ENCODE results near the gene FGFR3.
"Not testable (repeated sequence)": the region's sequence is repeated elsewhere in the genome, so short reads cannot be mapped to it uniquely, and the experiment has no call there.

Gene FGFR3

GRCh38 chr4:1819284-1819683, 26.2 kb downstream of the FGFR3 start:
- DNase-seq (ENCODE audit: low spot score), result no peak

- DNase-seq (ENCODE audit: low spot score), result no peak
These were observed 26.7 kb downstream of the FGFR3 start for GRCh38 chr4:1819816-1820215.

GRCh38 chr4:1821679-1822567, 28.8 kb downstream of the FGFR3 start:
- DNase-seq (ENCODE audit: low spot score), result no peak

DNA sequence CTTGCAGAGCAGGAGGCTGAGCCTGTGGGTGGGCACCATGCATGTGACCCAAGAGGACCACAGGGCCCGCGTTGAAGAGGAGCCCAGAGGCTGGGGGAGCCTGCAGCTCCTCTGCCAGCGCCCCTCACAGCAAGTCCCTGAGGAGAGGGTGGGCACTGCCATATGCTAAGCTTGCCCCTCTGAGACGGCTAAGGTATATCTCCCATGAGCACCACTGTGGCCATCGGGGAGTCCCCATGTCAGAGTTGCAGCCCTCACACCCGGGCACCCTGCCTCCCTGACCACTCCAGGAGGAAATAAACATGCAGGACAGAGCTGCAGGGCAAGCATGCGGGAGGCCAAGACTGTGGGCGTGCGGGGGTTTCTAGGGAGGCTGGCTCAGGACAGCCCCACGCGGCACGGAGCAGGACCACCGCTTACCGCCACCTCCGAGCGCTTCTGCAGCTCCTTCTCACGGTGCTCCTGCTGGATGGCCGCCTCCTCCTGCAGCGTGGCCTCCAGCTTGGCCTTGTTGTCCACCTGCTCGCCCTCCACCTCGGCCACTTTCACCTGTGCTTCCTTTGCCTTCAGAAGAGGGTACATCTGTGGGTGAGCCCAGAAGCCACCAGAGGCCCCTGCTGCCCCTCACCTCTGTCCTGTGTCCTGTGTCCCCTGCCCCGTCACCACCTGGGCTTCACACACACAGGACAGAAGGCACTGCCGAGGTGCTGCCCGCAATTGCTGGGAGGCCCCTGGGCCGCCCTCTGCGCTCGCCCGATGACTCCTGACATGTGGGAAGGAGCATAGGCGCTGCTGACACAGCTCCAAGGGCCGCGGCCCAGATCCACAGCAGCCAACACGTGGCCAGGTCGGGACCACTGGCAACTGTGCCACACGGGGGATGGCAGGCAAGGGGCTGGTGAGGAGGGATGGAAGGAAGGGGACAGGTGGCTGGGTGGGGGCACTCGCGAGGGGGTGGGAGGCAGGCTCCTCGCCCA, 29.8 kb downstream of the FGFR3 start:
- DNase-seq (ENCODE audit: low spot score), result no peak

GRCh38 chr4:1823545-1823932, 30.4 kb downstream of the FGFR3 start:
- no peak for DNase-seq (ENCODE audit: low spot score)

- no peak for DNase-seq (ENCODE audit: low spot score)
These were observed 31.7 kb downstream of the FGFR3 start for GRCh38 chr4:1824746-1825145.

DNA sequence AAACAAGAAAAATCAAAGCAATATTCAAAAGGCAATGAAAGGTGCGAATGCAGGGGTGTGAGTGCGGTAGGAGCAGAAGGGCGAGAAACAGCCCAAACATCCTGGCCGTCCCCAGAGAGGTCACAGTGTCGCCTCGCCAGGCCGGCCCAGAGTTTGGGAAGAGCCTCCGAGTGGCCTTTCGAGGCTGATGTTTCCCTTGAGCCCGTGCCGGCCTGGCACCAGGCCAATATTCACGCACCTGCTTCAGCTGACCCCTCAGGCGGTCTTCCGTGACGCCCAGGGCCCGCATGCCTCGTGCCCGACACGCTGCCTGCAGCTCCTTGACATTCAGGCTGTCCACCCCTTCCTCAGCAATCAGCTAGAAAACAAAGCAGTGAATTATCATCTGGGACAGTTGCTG, 32.2 kb downstream of the FGFR3 start:
- DNase-seq (ENCODE audit: low spot score), result no peak

DNA sequence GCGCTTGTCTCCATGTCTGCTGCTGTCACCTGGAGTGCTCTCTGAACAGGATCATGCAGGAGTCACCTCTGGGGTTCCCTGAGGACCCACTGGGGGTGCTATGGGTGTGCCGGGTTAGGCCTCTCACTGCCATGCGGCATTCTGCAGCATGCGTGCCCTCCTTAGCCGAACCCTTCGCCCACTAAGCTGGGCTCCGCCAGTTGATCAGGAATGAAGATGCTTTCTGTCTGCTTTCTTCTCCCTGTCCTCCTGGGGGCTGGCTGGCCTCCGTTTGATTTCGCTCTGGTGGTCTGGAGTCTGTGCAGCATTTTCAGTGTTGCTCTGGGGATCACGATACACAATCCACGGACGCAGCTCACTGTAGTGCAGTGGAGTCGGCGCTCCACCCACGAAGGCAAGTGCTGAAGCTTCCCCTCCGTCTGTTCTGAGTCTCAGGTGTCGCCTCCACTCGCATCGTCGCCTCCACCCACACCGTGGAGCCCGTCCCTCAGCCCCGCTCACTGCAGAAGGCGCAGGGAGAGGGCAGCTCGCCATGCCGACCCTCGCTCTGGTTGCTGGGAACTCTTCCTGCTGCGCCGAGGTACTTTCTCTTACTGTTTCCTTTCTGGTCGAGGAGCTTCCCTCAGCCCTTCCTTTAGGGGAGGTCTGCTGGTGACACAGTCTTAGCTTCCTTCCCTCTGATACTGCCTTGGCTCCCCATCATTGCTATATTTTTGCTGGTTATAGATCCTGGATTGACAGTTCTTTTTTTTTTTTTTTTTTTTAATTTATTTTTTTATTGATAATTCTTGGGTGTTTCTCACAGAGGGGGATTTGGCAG, 33.6 kb downstream of the FGFR3 start:
- DNase-seq (ENCODE audit: low spot score), result no peak

DNA sequence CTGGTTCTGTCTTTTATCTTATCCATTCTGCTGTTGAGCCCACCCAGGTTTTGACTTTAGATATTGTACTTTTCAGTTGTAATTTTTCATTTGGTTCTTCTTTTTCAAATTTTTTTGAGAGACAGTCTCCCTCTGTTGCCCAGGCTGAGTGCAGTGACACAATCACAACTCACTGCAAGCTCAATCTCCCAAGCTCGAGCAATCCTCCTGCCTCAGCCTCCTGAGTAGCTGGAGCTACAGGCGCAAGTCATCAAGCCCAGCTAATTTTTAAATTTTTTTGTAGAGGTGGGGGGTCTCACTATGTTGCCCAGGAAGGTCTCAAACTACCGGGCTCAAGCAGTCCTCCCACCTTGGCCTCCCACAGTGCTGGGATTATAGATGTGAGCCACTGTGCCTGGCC, 37.1 kb downstream of the FGFR3 start:
- DNase-seq (ENCODE audit: low spot score), result no peak

DNA sequence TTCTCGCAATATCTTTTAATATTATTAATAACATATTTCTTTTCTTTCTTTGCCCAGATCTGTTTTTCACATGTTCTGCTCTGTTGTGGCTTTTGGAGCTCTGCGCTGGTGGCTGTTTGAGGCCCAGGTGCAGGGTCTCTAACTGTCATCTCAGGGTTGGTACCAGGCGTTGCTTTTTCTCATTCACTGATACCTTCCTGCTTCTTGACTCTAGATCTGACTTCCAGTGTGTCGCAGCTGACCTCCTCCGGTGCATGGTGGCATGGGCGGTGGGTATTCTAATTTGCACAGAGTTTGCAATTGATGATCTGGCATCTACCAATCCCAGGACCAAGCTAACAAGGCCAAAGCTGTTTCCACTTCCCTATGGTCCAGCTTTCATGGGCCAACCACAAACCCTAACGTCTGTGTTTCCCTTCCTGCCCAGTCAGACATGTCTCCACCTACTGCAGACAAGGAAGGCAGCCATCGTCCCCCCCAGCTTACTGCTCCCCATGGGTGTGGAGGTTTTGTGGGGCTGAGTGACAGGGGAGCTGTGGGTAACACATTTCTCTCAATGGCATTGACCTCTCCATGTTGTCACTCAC, 37.6 kb downstream of the FGFR3 start:
- no peak for DNase-seq (ENCODE audit: low spot score)

- DNase-seq (ENCODE audit: low spot score), result no peak
These were observed 38.2 kb downstream of the FGFR3 start for GRCh38 chr4:1831331-1831730.

DNA sequence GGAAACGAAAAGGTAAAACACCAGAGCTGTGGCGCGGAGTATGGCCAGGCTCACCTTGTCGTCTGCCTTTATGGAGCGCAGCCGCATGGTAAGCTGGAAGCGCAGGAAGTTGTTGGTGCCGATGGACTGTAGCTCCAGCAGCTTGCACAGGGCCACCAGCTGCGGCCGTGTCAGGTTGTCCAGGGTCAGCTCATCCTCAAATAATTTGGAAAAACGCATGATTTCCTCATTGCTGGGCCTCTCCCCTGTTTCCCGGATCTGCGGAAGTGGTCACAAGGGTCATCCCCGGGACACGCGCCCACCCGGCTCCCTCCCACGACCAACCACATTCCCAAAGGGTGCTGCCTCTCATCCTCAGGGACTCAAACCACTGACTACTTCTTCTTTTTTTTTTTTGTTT, 39.6 kb downstream of the FGFR3 start:
- no peak for DNase-seq (ENCODE audit: low spot score)

- no peak for DNase-seq (ENCODE audit: low spot score)
These were observed 40.4 kb downstream of the FGFR3 start for GRCh38 chr4:1833307-1834046.

- DNase-seq (ENCODE audit: low spot score), result no peak
These were observed 41.1 kb downstream of the FGFR3 start for GRCh38 chr4:1834047-1834775.

DNA sequence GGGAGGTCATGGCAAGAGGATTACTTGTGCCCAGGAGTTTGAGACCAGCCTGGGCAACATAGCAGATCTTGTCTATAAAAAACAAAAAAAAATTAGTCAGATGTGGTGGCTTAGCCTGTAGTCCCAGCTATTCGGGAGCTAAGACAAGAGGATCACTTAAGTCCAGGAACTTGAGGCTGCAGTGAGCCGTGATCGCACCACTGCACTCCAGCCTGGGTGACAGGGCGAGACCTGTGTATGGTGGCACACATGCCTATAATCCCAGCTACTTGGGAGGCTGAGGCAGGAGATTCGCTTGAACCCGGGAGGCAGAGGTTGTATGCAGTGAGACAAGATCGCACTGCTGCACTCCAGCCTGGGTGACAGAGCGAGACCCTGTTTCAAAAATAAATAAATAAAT, 42.7 kb downstream of the FGFR3 start:
- not testable (repeated sequence) for DNase-seq (ENCODE audit: low spot score)

DNA sequence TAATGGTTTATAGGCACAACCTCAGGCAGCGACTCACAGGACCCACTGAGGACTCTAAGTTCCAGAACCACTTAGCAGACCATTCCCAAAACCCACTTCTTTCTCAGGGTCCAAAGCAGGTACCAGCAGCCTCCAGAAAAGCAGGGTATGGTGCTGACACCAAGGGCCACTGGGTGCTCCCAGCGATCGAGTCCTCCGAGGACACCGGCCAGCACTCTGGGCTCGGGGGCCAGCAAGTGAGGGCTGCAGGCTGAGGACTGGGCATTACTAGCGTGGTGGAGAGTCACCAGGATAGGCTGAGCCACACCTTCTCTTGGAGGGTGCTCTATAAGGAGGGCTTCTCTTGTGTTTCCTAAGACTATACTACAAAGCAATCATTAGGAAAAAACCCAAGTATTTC, 43.6 kb downstream of the FGFR3 start:
- DNase-seq (ENCODE audit: low spot score), result no peak

DNA sequence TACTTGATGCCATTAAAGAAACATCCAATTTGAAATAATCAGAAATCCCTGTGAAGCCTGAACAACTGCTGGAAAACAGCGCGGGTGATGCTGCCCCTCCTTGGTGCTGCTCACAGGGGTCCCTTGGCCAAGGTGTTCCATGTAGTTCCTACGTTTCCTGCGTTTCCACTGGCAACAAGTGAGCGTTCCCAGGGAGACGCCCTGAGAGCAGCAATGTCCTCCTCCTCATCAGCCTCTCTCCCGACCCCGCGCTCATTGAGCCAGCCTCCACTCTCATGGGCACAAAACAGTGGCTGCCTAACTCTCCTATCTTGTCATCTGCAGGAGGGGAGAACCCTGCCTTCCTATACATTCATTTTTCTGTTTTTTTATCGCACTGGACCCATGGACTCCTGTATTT, 44.0 kb downstream of the FGFR3 start:
- DNase-seq (ENCODE audit: low spot score), result no peak

DNA sequence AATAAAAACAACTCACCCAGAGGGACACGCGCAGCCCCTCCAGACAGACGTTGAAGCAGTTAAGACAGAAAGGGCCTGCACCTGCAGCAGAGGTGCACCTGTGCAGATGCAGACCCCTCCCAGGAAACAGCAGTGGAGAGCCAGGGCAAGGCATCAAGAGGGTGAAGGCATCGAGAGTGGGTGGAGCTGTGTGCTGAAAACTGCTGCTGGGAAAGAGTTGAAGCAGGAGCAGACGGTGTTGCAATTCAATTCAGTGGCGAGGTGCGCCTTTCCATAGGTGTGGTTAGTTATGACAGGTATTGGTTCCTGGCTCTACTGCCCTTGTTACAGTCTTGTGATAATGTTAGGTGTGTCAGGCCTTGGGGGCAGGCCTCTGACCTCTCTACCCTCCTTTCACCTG, 46.2 kb downstream of the FGFR3 start:
- no peak for DNase-seq (ENCODE audit: low spot score)

GRCh38 chr4:1841201-1841886, 48.3 kb downstream of the FGFR3 start:
- no peak for DNase-seq (ENCODE audit: low spot score)

GRCh38 chr4:1841887-1842210, 48.8 kb downstream of the FGFR3 start:
- DNase-seq (ENCODE audit: low spot score), result no peak
